Body of pancreas (tissue), 4 donors: ENCODE results near the gene CTNND2.

Experiments
- CTCF ChIP-seq, 7 experiments: fragments of 450-650 bp in 4 of 7; fragments of 200-600 bp in 3 of 7; sonication (generic) in 3 of 7; IDR thresholded peaks; one replicate each; pipeline ENCODE4 v1.5.1; 2016 to 2019; ENCODE audit warnings: antibody characterized with exemption in 7 of 7
- POLR2A ChIP-seq, 3 donors: fragments of 450-650 bp; IDR thresholded peaks; one replicate each; pipeline ENCODE4 v1.6.1; 2016; ENCODE audit warnings: antibody characterized with exemption in 3 of 3, mild to moderate bottlenecking in 2 of 3

GRCh38 chr5:11482011-11482410 lies 422.2 kb downstream of the CTNND2 start:
- TF ChIP-seq CTCF (IDR thresholded peaks at IDR 0.05) (no peak), POLR2A (IDR thresholded peaks at IDR 0.05) (no peak)
